Measurements from ENCODE around the gene HS3ST3A1. TPM values are rescaled to one million over a fixed set of nuclear protein-coding genes. Genes with fewer than 3 reads are reported as not detected.

The HS3ST3A1 gene
- total and polyA plus RNA-seq, 2 of the 4 experiments (the other 2 are of a cell fraction): 8.8 to 9.0 TPM

DNA sequence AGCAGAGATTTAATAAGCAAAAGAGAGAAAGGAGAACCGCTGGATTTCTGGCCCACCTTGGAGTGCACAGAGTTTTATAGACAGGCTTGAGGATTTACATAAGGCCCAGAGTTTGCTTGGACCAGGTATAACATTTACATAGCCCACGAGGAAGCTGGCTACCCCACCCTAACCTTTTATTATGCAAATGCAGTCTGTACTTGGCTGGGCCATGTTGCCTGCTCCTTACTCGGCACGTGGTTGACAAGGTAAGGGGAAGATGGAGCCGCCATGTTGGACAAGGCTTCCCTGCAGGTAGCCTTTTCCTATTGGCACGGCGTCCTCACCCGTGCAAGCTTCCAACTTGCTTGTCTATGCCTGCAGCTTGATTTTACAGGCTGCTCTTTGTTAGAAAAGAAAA is 35.2 kb upstream of the HS3ST3A1 start:
- no peak overlapping the region for H3K27ac ChIP-seq (ENCODE audit: insufficient read depth, low read length)
- H3K56ac ChIP-seq (ENCODE audit: extremely low read depth, insufficient read depth, low read length): no peak overlapping the region
- intact Hi-C loops (cut with micrococcal nuclease) (no loop called here), in situ Hi-C loops (cut with MboI; ENCODE audit: low sequenced_read_pairs) (no loop called here), dilution Hi-C loops (cut with HindIII; ENCODE audit: low sequenced_read_pairs, unreplicated experiment) (no loop called here)
- no peak for TF ChIP-seq RFX5 (IDR thresholded peaks at IDR 0.05; ENCODE audit: low read depth, low read length)
- no peak for TF ChIP-seq RAD21 (IDR thresholded peaks at IDR 0.05; ENCODE audit: low read length)
- TF ChIP-seq MAZ (IDR thresholded peaks at IDR 0.05; ENCODE audit: borderline replicate concordance, low read depth, low read length): no peak
- TF ChIP-seq MXI1 (IDR thresholded peaks at IDR 0.05; ENCODE audit: borderline replicate concordance, low read depth, low read length): no peak
- H3K9me1 ChIP-seq (ENCODE audit: insufficient read depth, low read length): no peaks in the 10 kb centered on the region
- ChIA-PET POLR2A (ENCODE audit: unreplicated experiment) (no interaction called here), CTCF (interaction anchor here (0.7 kb wide), 1 partner anchor 300 kb away, joined by 3 read pairs; no protein-coding TSS in a partner anchor)
- DNase-seq (no peak), ATAC-seq (ENCODE audit: low read depth) (no peak)
- no peak overlapping the region for H3K14ac ChIP-seq (replicated peaks; ENCODE audit: low read depth, low read length)
- no TSS peak for BruUV-seq (replicated peaks)
- H3K4me3 ChIP-seq (ENCODE audit: insufficient read depth, low read depth, low read length): no peak overlapping the region
- no peak overlapping the region for H2AK9ac ChIP-seq (replicated peaks; ENCODE audit: low read depth, low read length, poor library complexity)
- no peak overlapping the region for H3K4me2 ChIP-seq (ENCODE audit: low read depth, low read length)
- WGBS, 2 experiments (ENCODE audit: extremely low coverage in 2 of 2, insufficient read length in 1 of 2): no CpG with 5 or more reads among the region's 8 CpGs
- no peaks in the 10 kb centered on the region for H3K79me1 ChIP-seq (ENCODE audit: low read depth in 1 of 2, low read length in 2 of 2)
- no peak overlapping the region for H4K5ac ChIP-seq (ENCODE audit: low read depth, low read length)
- no peaks in the 10 kb centered on the region for H3K36me3 ChIP-seq (ENCODE audit: control insufficient read depth, insufficient read depth, low read length)
- no peak overlapping the region for H3K23ac ChIP-seq (ENCODE audit: low read depth, low read length)
- H2AFZ ChIP-seq (replicated peaks; ENCODE audit: low read length, poor library complexity): no peak overlapping the region
- peaks cover 2% of the 10 kb centered on the region; the same call in 1 of the 2 replicates for H3K4me1 ChIP-seq (ENCODE audit: control insufficient read depth, insufficient read depth, low read length)
- H4K8ac ChIP-seq (ENCODE audit: low read depth in 2 of 2, low read length in 2 of 2): no peak overlapping the region
- H3K18ac ChIP-seq (ENCODE audit: low read depth, low read length): no peak overlapping the region
- H2BK5ac ChIP-seq (ENCODE audit: low read depth, low read length, poor library complexity, severe bottlenecking): no peak overlapping the region
- H3K9me3 ChIP-seq (ENCODE audit: control insufficient read depth, insufficient read depth, low read length): no peaks in the 10 kb centered on the region
- H2BK15ac ChIP-seq (ENCODE audit: low read depth, low read length): no peak overlapping the region
- H4K91ac ChIP-seq (ENCODE audit: insufficient read depth, low read depth, low read length): no peak overlapping the region
- no peak overlapping the region for H2AK5ac ChIP-seq (ENCODE audit: low read depth, low read length)
- H4K20me1 ChIP-seq (ENCODE audit: insufficient read depth, low read length): no peaks in the 10 kb centered on the region
- H3K27me3 ChIP-seq (ENCODE audit: control insufficient read depth, insufficient read depth, low read length): no peaks in the 10 kb centered on the region
- H2BK120ac ChIP-seq (ENCODE audit: low read depth, low read length): no peak overlapping the region
- H3K9ac ChIP-seq (ENCODE audit: low read depth, low read length): no peak overlapping the region
- H3K4ac ChIP-seq (ENCODE audit: low read depth, low read length): no peak overlapping the region
- no peak overlapping the region for H2BK20ac ChIP-seq (ENCODE audit: low read depth, low read length)
